HG03095 (cell line): ENCODE measurements around the gene SCG3.

Experiments
- ATAC-seq: cut with Tn5 transposase; IDR thresholded peaks from one replicate; pipeline ENCODE4 v1.9.1; 2021; ENCODE audit warnings: moderate library complexity; ENCODE audit not compliant: unreplicated experiment

The SCG3 gene

DNA sequence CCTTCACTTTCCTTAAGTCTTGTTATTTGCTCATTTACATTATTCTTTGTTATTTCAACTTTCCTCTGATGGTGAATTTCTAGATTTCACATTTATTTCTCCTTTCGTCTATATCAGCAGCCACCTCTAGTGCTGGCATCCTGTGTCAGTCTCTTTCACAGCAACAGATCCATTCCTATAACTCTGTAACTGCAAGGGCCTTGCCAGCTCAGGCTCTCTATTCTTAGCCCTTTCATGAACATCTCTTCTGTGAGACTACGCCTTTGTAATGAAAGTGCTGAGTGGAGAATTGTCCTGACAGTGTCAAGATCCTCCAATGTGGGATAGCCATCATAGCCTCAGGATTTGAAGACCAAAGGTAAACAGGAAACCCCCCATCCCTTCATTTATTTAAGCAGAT is 3.9 kb upstream of the SCG3 start:
- no peak for ATAC-seq

- ATAC-seq = no peak
Observed at GRCh38 chr15:51678096-51678495, 3.2 kb upstream of the SCG3 start.

DNA sequence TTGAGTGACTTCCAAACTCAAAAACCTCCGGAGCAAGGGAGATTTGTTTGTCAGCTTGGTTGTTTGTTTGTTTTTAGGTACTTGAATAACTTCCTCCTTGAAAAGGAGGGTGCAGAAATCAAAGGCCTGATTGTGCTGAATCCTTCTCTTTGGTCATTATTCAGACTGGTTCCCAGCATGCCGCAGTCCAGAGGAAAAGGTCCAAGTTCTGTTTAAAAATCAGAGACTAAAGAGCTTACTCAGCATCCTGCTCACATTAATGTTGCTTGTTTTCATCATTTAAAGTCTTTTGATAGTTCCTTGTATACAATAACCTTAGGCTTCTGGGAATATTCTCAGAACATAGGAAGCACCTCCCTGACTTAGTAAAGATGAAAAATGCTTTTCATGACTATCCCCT is 982 bp upstream of the SCG3 start:
- ATAC-seq = no peak

DNA sequence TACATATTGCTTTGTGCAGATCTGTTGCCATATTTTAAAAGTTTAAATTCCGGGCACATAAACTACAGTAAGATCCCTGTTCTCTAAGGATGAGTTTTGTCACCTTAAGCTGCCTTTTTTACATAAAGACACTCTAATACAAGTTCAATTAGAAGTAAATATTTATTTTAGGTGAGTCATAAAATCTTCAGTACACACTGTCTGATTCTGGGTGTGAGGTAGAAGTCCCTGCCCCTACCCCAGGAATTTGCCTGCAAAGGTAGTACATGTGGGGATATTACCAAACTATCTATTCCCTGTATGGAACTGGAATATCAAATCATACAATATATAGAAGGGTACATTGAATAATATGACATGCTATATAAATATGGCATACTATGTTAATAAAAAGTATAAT is 6.3 kb downstream of the SCG3 start:
- ATAC-seq = no peak

- no peak for ATAC-seq
Observed at GRCh38 chr15:51688863-51689262, 7.6 kb downstream of the SCG3 start.

DNA sequence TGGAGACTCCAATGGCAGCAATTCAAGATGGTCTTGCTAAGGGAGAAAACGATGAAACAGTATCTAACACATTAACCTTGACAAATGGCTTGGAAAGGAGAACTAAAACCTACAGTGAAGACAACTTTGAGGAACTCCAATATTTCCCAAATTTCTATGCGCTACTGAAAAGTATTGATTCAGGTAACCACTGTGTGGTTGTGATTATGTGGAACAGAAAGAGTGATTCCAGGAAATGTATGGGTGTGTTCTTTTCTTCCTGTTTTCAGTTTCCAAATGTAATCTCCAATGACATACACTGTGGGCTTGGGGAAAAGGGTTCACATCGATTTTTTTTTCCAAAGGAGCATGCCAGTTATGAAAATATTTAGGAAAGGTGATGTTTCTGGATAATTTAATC is 10.9 kb downstream of the SCG3 start:
- ATAC-seq = no peak

GRCh38 chr15:51696566-51696965 is 15.3 kb downstream of the SCG3 start:
- ATAC-seq = no peak

DNA sequence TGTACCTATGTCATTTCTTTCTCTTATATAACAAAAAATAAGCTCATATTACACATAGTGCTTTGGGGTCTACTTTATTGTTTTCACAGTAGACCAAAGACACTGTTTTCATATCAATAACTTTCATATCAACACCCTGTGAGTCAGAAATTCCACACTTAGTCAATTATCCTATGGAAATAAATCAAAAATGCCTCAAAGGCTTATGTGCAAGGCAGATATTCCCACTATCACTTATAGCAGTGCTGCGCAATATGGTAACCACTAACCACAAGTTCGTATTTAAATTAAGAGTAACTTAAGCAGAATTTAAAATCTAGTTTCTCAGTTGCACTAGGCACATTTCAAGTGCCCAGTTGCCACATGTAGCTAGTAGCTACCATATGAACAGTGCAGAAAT is 15.9 kb downstream of the SCG3 start:
- ATAC-seq = no peak

- ATAC-seq = no peak
Observed at GRCh38 chr15:51699373-51699772, 18.1 kb downstream of the SCG3 start.

- no peak for ATAC-seq
Observed at GRCh38 chr15:51702710-51703109, 21.4 kb downstream of the SCG3 start.

DNA sequence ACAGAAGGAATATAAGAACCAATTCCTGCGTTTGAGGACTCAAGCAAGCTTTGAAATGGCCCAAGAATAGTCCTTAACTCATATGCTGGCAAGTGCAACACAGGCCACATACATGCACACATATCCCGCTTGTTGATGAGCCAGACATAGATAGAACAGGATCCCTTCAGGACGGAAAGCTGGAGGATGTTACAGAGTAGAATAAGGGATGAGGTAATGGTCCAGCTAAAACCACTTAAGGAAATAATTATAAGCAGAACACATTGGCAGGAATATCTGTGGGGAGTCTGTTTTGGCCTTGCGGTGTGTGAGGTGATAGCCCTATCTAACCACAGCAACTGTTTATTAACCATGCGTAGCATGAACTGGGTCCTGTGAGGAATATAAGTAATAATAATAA is 25.0 kb downstream of the SCG3 start:
- ATAC-seq = no peak

DNA sequence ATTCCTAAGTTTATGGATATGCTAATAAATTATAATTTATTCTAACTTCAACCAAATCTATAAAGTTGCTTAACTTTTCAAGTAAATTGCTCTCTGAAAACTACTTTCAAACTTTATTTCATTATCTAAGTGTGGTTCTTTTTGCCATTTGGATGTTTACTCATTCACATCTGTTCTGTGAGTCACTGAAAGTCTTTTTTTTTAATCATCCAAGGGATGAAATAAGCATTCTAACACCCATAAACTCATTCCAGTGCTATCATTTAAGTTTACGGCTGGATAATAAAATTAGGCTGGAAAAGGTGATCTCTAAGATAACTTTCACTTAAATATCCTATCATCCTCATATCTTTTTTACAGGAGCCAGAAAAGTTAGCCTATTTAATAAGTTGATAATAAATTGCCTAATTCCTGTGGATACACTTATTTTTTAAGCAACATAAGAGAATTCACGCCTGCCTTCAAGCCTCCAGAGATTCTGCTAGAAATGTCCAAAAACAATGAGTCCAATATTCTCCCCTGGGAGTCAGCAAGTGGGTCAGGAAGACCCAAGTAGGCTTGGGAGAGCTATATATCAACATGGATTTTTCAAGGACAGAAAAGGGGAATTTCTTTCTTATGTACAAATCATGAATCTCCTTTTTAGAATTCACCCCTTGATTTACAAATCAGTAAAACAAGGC is 25.8 kb downstream of the SCG3 start:
- no peak for ATAC-seq

DNA sequence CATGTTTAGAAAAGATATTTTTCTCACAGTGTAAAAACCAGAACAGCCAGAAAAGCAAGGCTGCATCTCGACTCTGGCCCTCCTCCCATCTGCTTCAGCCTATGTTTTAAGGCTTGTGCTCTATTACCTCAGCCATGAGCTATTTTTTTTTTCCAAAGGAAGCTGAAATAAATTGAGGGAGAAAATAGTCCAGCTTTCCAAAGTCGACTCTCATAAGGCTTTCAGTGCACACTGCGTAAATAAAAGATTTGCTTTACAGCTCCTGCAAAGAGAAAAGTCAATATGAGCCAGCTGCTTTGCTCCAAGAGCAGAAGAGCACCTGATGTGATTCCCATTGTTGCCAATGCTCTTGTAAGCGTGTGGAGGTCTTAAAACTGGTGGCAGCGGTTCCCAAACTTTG is 26.7 kb downstream of the SCG3 start:
- ATAC-seq = no peak

DNA sequence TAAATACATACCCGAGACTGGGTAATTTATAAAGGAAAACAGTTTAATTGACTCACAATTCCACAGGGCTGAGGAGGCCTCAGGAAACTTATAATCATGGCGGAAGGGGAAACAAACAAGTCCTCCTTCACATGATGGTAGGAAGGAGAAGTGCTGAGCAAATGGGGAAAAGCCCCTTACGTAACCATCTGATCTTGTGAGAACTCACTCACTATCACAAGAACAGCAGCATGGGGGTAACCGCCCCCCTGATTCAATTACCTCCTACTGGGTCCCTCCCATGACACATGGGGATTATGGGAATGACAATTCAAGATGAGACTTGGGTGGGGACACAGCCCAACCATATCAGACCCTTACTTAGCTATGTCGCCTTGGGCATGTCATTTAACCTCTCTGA is 27.7 kb downstream of the SCG3 start:
- no peak for ATAC-seq

- no peak for ATAC-seq
Observed at GRCh38 chr15:51714162-51714561, 32.9 kb downstream of the SCG3 start.

DNA sequence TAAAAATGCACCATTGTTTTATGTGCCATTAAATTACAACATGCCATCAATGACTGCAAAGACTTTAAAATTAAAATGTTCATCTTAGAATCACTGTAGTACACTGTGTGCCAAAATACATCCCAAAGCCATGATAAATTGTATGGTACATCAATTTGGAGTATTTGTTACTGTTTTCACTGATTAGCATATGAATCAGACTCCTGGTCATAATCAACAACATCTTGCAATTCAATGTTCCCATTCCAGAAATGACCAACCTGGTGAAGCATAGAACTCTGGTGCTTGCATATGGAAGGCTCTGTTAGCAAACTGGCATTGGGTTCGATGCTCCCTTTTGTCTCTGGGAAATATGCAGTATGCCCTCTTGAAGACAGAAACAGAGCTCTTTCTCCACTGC is 33.6 kb downstream of the SCG3 start:
- ATAC-seq = no peak

GRCh38 chr15:51718219-51718618 is 36.9 kb downstream of the SCG3 start:
- ATAC-seq = no peak

DNA sequence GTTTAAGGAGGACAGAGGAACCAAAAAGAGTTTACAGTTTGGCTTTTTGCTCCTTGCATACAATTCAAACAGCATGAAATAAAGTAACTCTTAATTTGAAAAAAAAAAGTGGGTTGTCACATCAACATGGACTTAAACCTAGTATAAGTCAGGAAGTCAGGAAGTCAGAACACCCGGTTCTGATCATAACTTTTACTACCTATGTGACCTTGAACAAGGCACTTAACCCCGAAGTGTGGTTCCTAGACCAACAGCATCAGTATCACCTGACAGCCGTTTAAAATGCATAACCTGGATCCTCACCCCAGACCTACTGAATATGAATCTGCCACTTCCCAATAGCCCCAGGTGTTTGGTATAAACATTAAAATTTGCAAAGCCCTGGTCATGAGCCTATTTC is 37.4 kb downstream of the SCG3 start:
- ATAC-seq = no peak

DNA sequence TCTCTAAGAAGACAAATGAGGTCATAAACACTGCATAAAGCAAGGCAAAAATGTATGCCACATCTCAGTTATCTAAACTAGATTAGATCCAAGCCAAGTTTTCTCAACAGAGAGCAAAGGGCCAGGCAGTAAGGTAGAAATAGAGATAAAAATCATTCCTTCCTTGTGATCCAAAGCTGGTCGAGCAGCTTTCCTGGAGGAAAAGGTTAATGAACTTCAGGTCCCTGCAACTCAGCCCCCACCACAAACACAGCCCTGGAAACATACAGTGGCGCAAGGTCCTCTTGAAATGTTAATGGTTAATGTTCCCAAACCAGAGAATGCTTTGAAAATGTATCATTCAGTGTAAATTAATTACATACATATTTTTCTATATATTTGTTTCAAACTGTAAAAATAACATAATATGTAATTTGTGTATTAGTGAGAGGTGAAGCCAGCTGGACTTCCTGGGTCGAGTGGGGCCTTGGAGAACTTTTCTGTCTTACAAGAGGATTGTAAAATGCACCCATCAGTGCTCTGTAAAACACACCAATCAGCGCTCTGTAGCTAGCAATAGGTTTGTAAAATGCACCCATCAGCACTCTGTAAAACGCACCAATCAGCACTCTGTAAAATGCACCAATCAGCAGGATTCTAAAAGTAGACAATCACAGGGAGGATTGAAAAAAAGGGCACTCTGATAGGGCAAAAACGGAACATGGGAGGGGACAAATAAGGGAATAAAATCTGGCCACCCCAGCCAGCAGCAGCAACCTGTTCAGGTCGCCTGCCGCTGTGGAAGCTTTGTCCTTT is 39.1 kb downstream of the SCG3 start:
- ATAC-seq = no peak

GRCh38 chr15:51721199-51721960 is 40.1 kb downstream of the SCG3 start:
- no peak for ATAC-seq

DNA sequence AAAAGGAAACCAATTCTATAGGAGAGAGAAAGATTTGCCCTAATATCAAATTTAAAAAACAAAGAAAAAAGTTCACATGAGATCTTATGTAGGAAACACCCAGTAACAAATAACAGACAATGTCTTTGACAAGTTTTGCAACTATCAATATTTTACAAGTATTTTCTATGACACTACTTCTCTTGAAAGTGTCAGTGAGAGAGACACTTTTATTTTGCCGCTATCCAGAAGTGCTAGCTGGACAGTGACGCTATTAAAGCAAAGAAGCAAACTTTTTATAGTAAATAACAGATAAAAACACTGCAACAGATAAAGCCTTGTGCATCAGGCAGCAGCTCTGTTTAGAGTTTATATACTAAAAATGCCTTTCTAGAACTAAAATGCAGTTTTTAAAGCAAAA is 42.9 kb downstream of the SCG3 start:
- ATAC-seq = no peak

GRCh38 chr15:51724673-51725072 is 43.4 kb downstream of the SCG3 start:
- ATAC-seq = no peak
